GM23248 (cell line): ENCODE measurements around the gene HIVEP3. TPM values are rescaled to one million over a fixed set of nuclear protein-coding genes. Genes with fewer than 3 reads are reported as not detected.

ENCODE experiments used
- DNase-seq: peaks from one replicate; pipeline ENCODE4 v3.0.0-alpha.2; 2015
- H2AFZ ChIP-seq: fragments of 200-600 bp; sonication (generic); 2 replicates; pipeline ENCODE4 v1.6.1; 2016; ENCODE audit warnings: antibody characterized with exemption
- H3F3A ChIP-seq: fragments of 200-600 bp; sonication (generic); 2 replicates; pipeline ENCODE4 v1.6.1; 2016; ENCODE audit warnings: mild to moderate bottlenecking, antibody characterized with exemption, mixed run types; ENCODE audit not compliant: insufficient read depth
- H3K27ac ChIP-seq: fragments of 200-600 bp; sonication (generic); 2 replicates; pipeline ENCODE4 v1.5.1; 2016; ENCODE audit warnings: mild to moderate bottlenecking
- H3K27me3 ChIP-seq: fragments of 200-600 bp; sonication (generic); replicated peaks from 2 replicates; pipeline ENCODE4 v1.6.1; 2016; ENCODE audit warnings: mild to moderate bottlenecking; ENCODE audit not compliant: insufficient read depth
- H3K36me3 ChIP-seq: fragments of 200-600 bp; sonication (generic); 2 replicates; pipeline ENCODE4 v1.6.1; 2016; ENCODE audit warnings: low read depth, mild to moderate bottlenecking
- H3K4me1 ChIP-seq: fragments of 200-600 bp; sonication (generic); 2 replicates; pipeline ENCODE4 v1.6.1; 2016; ENCODE audit warnings: mild to moderate bottlenecking; ENCODE audit not compliant: insufficient read depth
- H3K4me2 ChIP-seq: fragments of 200-600 bp; sonication (generic); one replicate; pipeline ENCODE4 v1.6.1; 2016; ENCODE audit warnings: mild to moderate bottlenecking; ENCODE audit not compliant: unreplicated experiment
- H3K4me3 ChIP-seq: fragments of 200-600 bp; sonication (generic); 2 replicates; pipeline ENCODE4 v1.5.1; 2016; ENCODE audit warnings: mild to moderate bottlenecking
- H3K79me2 ChIP-seq: fragments of 200-600 bp; sonication (generic); 2 replicates; pipeline ENCODE4 v1.6.1; 2016; ENCODE audit warnings: mild to moderate bottlenecking; ENCODE audit not compliant: insufficient read depth
- H3K9ac ChIP-seq: fragments of 200-600 bp; sonication (generic); 2 replicates; pipeline ENCODE4 v1.6.1; 2016; ENCODE audit warnings: mild to moderate bottlenecking
- H3K9me2 ChIP-seq: fragments of 200-600 bp; sonication (generic); 2 replicates; pipeline ENCODE4 v1.6.1; 2016; ENCODE audit warnings: mixed run types, mild to moderate bottlenecking, moderate library complexity; ENCODE audit not compliant: insufficient read depth
- H3K9me3 ChIP-seq: fragments of 200-600 bp; sonication (generic); one replicate; pipeline ENCODE4 v1.6.1; 2017; ENCODE audit warnings: low read depth
- H4K20me1 ChIP-seq: fragments of 200-600 bp; sonication (generic); 2 replicates; pipeline ENCODE4 v1.6.0; 2016; ENCODE audit not compliant: insufficient read depth
- EZH2 ChIP-seq: fragments of 200-600 bp; sonication (generic); IDR thresholded peaks from 2 replicates; pipeline ENCODE4 v1.6.1; 2018; ENCODE audit warnings: antibody characterized with exemption, mild to moderate bottlenecking; ENCODE audit not compliant: insufficient read depth, poor library complexity, severe bottlenecking
- EZH2phosphoT487 ChIP-seq: fragments of 200-600 bp; sonication (generic); IDR thresholded peaks from 2 replicates; pipeline ENCODE4 v1.6.1; 2018; ENCODE audit warnings: antibody characterized with exemption, moderate library complexity, mild to moderate bottlenecking, low read depth; ENCODE audit not compliant: insufficient read depth
- WGBS, 2 experiments: methylation state at CpG; one replicate each; pipeline ENCODE4 v1.1.6; 2015 to 2017; ENCODE audit warnings: low lambda C conversion rate in 2 of 2, low coverage in 1 of 2; ENCODE audit errors: missing lambda C conversion rate in 2 of 2; 5-methylcytosine and 5-hydroxymethylcytosine counted together
- in situ Hi-C: fragments of 300-500 bp; cut with MboI; formaldehyde crosslinking; loops from 2 replicates; pipeline ENCODE4 v1.15.0; 2020
- polyA plus RNA-seq: library from polyadenylated mRNA; unstranded; fragments of >200 nt; fragmentation: Nextera tagmentation; extraction: Ambion mirVana; gene quantifications from 2 replicates; pipeline ENCODE4 v1.2.1, GENCODE V29; 2016
- total RNA-seq: library from RNA; depleted of rRNA; stranded (reverse); fragments of >200 nt; shearing (Covaris generic); gene quantifications from 2 replicates; pipeline ENCODE4 v1.2.3, GENCODE V29; 2014

The HIVEP3 gene
- total and polyA plus RNA-seq, 2 experiments from 2014 or later: 1.7 to 7.2 TPM

GRCh38 chr1:41664861-41665640 is 253.7 kb downstream of the HIVEP3 start:
- Histone ChIP-seq H3K4me2 (no peak overlapping the region), H4K20me1 (no peaks in the 10 kb centered on the region)

DNA sequence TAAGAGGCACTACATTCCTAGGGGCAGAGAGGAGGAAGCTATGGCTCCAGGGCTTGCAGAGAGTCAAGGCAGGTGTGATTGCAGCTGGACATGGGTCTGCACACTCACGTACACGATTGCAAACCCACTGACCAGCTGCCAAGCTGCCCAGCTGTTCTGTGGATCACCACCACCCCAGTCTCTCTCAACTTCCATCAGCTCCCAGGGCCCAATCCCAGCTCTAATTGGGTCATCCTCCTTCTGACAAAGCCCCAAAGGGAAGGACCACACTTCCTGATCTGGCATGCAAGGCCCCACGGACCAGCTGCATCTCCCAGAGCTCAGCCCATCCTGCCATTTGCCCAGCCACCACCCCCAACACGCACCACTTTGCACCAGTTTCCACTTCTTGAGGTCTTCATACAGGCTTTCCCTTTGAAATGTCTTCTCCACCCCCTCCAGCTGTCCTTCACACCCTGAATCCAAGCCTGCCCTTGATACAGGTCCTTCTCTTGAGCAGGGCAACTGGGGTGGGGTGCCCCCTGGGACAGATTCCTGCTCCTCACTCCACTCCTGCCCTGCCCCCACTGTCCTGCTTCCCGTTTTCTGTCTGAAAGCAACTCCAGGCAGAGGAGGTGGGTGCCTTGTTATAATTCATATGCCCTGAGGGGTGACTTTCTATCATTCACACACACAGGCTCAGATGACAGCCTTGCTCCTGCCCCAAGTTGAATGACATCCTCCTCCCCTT is 254.9 kb downstream of the HIVEP3 start:
- H3K9me3 ChIP-seq: no peaks in the 10 kb centered on the region
- H2AFZ ChIP-seq: no peak overlapping the region
- no peak overlapping the region for H3K27ac ChIP-seq
- 0 out of 2 replicates have a peak, but pooled peaks cover 4% of the 10 kb centered on the region for H3F3A ChIP-seq
- H3K4me2 ChIP-seq: no peak overlapping the region
- H3K79me2 ChIP-seq: peaks cover 14% of the 10 kb centered on the region
- no peaks in the 10 kb centered on the region for H3K9me2 ChIP-seq
- in situ Hi-C loops: no loop called here
- peaks cover 14% of the 10 kb centered on the region for H3K4me1 ChIP-seq
- 98 to 99% methylated on average over 5 of the region's 5 CpGs for WGBS, 2 experiments
- H3K4me3 ChIP-seq: no peak overlapping the region
- H3K9ac ChIP-seq: no peak overlapping the region
- TF ChIP-seq EZH2 (no peak), EZH2phosphoT487 (no peak)
- no peaks in the 10 kb centered on the region for H4K20me1 ChIP-seq
- H3K36me3 ChIP-seq: no peaks in the 10 kb centered on the region
- no peak for DNase-seq
- H3K27me3 ChIP-seq: no peaks in the 10 kb centered on the region

More at GRCh38 chr1:41664861-41665640, 253.7 kb downstream of the HIVEP3 start:
- Histone ChIP-seq H3K36me3 (no peaks in the 10 kb centered on the region), H3K27ac (no peak overlapping the region), H3K9me2 (no peaks in the 10 kb centered on the region), H3K4me1 (peaks cover 14% of the 10 kb centered on the region), H3K4me3 (no peak overlapping the region), H3K9me3 (no peaks in the 10 kb centered on the region), H2AFZ (no peak overlapping the region), H3K79me2 (peaks cover 3% of the 10 kb centered on the region; the same call in 1 of the 2 replicates), H3F3A (0 out of 2 replicates have a peak, but pooled peaks cover 4% of the 10 kb centered on the region), H3K27me3 (no peaks in the 10 kb centered on the region), H3K9ac (no peak overlapping the region)
- 86 to 88% methylated on average over 4 of the region's 4 CpGs for WGBS, 2 experiments
- TF ChIP-seq EZH2: no peak
- TF ChIP-seq EZH2phosphoT487: no peak
- DNase-seq: peak; percentile 61
- in situ Hi-C loops: no loop called here

- Histone ChIP-seq H2AFZ (peak overlapping the region; percentile 66), H3K9me2 (no peaks in the 10 kb centered on the region), H3K79me2 (peaks cover 23% of the 10 kb centered on the region), H3K27me3 (no peaks in the 10 kb centered on the region), H3K36me3 (no peaks in the 10 kb centered on the region), H3K9me3 (no peaks in the 10 kb centered on the region), H3K4me3 (peak overlapping the region; percentile 79), H3K9ac (peak overlapping the region; percentile 88), H3K4me1 (peaks cover 14% of the 10 kb centered on the region), H3F3A (0 out of 2 replicates have a peak, but pooled peaks cover 4% of the 10 kb centered on the region), H3K4me2 (peak overlapping the region; percentile 88), H4K20me1 (no peaks in the 10 kb centered on the region), H3K27ac (peak overlapping the region; percentile 69)
- WGBS, 2 experiments: 14 to 17% methylated on average over 17 to 22 of the region's 27 CpGs
- no peak for TF ChIP-seq EZH2phosphoT487
- no peak for TF ChIP-seq EZH2
- DNase-seq: peak; percentile 91
- in situ Hi-C loops: no loop called here
Measured at GRCh38 chr1:41662765-41663437, 255.8 kb downstream of the HIVEP3 start.
